HEK293 (cell line): ENCODE measurements around the gene ZDHHC1.

ENCODE experiments used
- CTCF ChIA-PET: fragments of 350-600 bp; formaldehyde crosslinking; extraction: SDS; loops from one replicate; lab custom pipeline; 2021; ENCODE audit warnings: antibody characterized with exemption; lab: Yijun Ruan, JAX
- POLR2A ChIA-PET: fragments of 300-600 bp; formaldehyde crosslinking; extraction: SDS; loops from one replicate; lab custom pipeline; 2020; ENCODE audit warnings: antibody characterized with exemption, inconsistent platforms; lab: Yijun Ruan, JAX
- H3K27ac ChIP-seq: fragments of 200-500 bp; sonication (Bioruptor generic); 2 replicates; pipeline ENCODE4 v1.5.1; 2014; ENCODE audit warnings: low read depth, low read length, control low read depth, inconsistent platforms; ENCODE audit errors: extremely low read depth
- H3K36me3 ChIP-seq, 2 experiments: fragments of 200-500 bp in 1 of 2; sonication (Bioruptor generic) in 1 of 2; 1 replicate in 1 of 2; 2 replicates in 1 of 2; pipeline ENCODE4 v1.5.1; 2014 to 2017; ENCODE audit warnings: inconsistent platforms in 2 of 2, low read length in 2 of 2; ENCODE audit not compliant: control insufficient read depth in 2 of 2, insufficient read depth in 1 of 2
- H3K4me1 ChIP-seq: fragments of 200-500 bp; sonication (Bioruptor generic); 2 replicates; pipeline ENCODE4 v1.5.1; 2014; ENCODE audit warnings: mild to moderate bottlenecking, low read length, inconsistent platforms; ENCODE audit not compliant: control insufficient read depth, insufficient read depth
- H3K4me3 ChIP-seq: 2 replicates; pipeline ENCODE4 v1.5.1; 2011; ENCODE audit warnings: low read depth, mild to moderate bottlenecking, control low read depth, low read length, moderate library complexity
- H3K9me3 ChIP-seq: fragments of 200-500 bp; sonication (Bioruptor generic); 2 replicates; pipeline ENCODE4 v1.5.1; 2014; ENCODE audit warnings: low read depth, low read length, inconsistent platforms; ENCODE audit not compliant: control insufficient read depth, insufficient read depth
- GLI2 ChIP-seq: fragments of 450-650 bp; formaldehyde crosslinking; IDR thresholded peaks from 2 replicates; pipeline ENCODE4; 2017; ENCODE audit warnings: missing biosample characterization, missing genetic modification characterization, low read depth, borderline replicate concordance
- GLIS1 ChIP-seq: fragments of 450-650 bp; formaldehyde crosslinking; IDR thresholded peaks from 2 replicates; pipeline ENCODE4 v1.5.1; 2016; ENCODE audit warnings: missing biosample characterization, missing genetic modification characterization
- PRDM1 ChIP-seq: fragments of 450-650 bp; formaldehyde crosslinking; IDR thresholded peaks from 2 replicates; pipeline ENCODE4; 2016; ENCODE audit warnings: missing biosample characterization, missing genetic modification characterization
- ZBTB17 ChIP-seq: fragments of 450-650 bp; formaldehyde crosslinking; IDR thresholded peaks from 2 replicates; pipeline ENCODE4 v1.5.1; 2016; ENCODE audit warnings: missing biosample characterization, missing genetic modification characterization
- ZBTB21 ChIP-seq: fragments of 450-650 bp; formaldehyde crosslinking; IDR thresholded peaks from 2 replicates; pipeline ENCODE4 v1.5.1; 2017; ENCODE audit warnings: missing biosample characterization, missing genetic modification characterization
- ZNF214 ChIP-seq: fragments of 450-650 bp; formaldehyde crosslinking; IDR thresholded peaks from 2 replicates; pipeline ENCODE4 v1.5.1; 2017; ENCODE audit warnings: missing biosample characterization, mild to moderate bottlenecking, missing genetic modification characterization, borderline replicate concordance
- ZNF221 ChIP-seq: fragments of 450-650 bp; formaldehyde crosslinking; IDR thresholded peaks from 2 replicates; pipeline ENCODE4 v1.5.1; 2017; ENCODE audit warnings: missing biosample characterization, missing genetic modification characterization, borderline replicate concordance
- ZNF341 ChIP-seq: fragments of 450-650 bp; formaldehyde crosslinking; IDR thresholded peaks from 2 replicates; pipeline ENCODE4; 2016; ENCODE audit warnings: low read depth, missing biosample characterization, missing genetic modification characterization
- ZNF404 ChIP-seq: fragments of 450-650 bp; formaldehyde crosslinking; IDR thresholded peaks from 2 replicates; pipeline ENCODE4 v1.5.1; 2017; ENCODE audit warnings: missing biosample characterization, missing genetic modification characterization
- ZNF501 ChIP-seq: fragments of 450-650 bp; formaldehyde crosslinking; IDR thresholded peaks from 2 replicates; pipeline ENCODE4 v1.5.1; 2016; ENCODE audit warnings: missing biosample characterization, missing genetic modification characterization
- ZNF521 ChIP-seq: fragments of 450-650 bp; formaldehyde crosslinking; IDR thresholded peaks from 2 replicates; pipeline ENCODE4 v1.5.1; 2017; ENCODE audit warnings: missing biosample characterization, mild to moderate bottlenecking, missing genetic modification characterization
- ZNF561 ChIP-seq: fragments of 450-650 bp; IDR thresholded peaks from 2 replicates; pipeline ENCODE4 v1.5.1; 2018; ENCODE audit warnings: missing biosample characterization, missing genetic modification characterization, borderline replicate concordance
- ZNF610 ChIP-seq: fragments of 450-650 bp; formaldehyde crosslinking; IDR thresholded peaks from 2 replicates; pipeline ENCODE4 v1.5.1; 2016; ENCODE audit warnings: missing biosample characterization, missing genetic modification characterization, borderline replicate concordance
- ZNF626 ChIP-seq: fragments of 450-650 bp; sonication (Bioruptor Pico); formaldehyde crosslinking; IDR thresholded peaks from 2 replicates; pipeline ENCODE4 v1.5.1; 2018; ENCODE audit warnings: missing biosample characterization, missing genetic modification characterization, inconsistent platforms
- ZNF701 ChIP-seq: fragments of 450-650 bp; formaldehyde crosslinking; IDR thresholded peaks from 2 replicates; pipeline ENCODE4 v1.5.1; 2016; ENCODE audit warnings: missing biosample characterization, missing genetic modification characterization
- ZNF747 ChIP-seq: fragments of 450-650 bp; formaldehyde crosslinking; IDR thresholded peaks from 2 replicates; pipeline ENCODE4 v1.5.1; 2016; ENCODE audit warnings: missing biosample characterization, missing genetic modification characterization
- TF ChIP-seq, protein P1 (sequence below): fragments of 450-650 bp; IDR thresholded peaks from 2 replicates; pipeline ENCODE4 v1.5.1; 2018; ENCODE audit warnings: missing biosample characterization, mild to moderate bottlenecking, missing genetic modification characterization
- TF ChIP-seq, protein P2 (sequence below): fragments of 450-650 bp; formaldehyde crosslinking; IDR thresholded peaks from 2 replicates; pipeline ENCODE4 v1.5.0; 2017; ENCODE audit warnings: missing biosample characterization, missing genetic modification characterization, borderline replicate concordance
- TF ChIP-seq, protein P3 (sequence below): fragments of 450-650 bp; formaldehyde crosslinking; IDR thresholded peaks from 2 replicates; pipeline ENCODE4 v1.5.1; 2016; ENCODE audit warnings: missing biosample characterization, missing genetic modification characterization
- TF ChIP-seq, protein P4 (sequence below): fragments of 450-650 bp; formaldehyde crosslinking; IDR thresholded peaks from 2 replicates; pipeline ENCODE4 v1.5.1; 2016; ENCODE audit warnings: missing biosample characterization, missing genetic modification characterization
- TF ChIP-seq, protein P5 (sequence below): fragments of 450-650 bp; formaldehyde crosslinking; IDR thresholded peaks from 2 replicates; pipeline ENCODE4; 2016; ENCODE audit warnings: missing biosample characterization, missing genetic modification characterization
- TF ChIP-seq, protein P6 (sequence below): fragments of 450-650 bp; formaldehyde crosslinking; IDR thresholded peaks from 2 replicates; pipeline ENCODE4 v1.5.1; 2017; ENCODE audit warnings: missing biosample characterization, missing genetic modification characterization
- TF ChIP-seq, protein P7 (sequence below): fragments of 450-650 bp; formaldehyde crosslinking; IDR thresholded peaks from 2 replicates; pipeline ENCODE4 v1.5.1; 2016; ENCODE audit warnings: missing biosample characterization, missing genetic modification characterization

Gene ZDHHC1

DNA sequence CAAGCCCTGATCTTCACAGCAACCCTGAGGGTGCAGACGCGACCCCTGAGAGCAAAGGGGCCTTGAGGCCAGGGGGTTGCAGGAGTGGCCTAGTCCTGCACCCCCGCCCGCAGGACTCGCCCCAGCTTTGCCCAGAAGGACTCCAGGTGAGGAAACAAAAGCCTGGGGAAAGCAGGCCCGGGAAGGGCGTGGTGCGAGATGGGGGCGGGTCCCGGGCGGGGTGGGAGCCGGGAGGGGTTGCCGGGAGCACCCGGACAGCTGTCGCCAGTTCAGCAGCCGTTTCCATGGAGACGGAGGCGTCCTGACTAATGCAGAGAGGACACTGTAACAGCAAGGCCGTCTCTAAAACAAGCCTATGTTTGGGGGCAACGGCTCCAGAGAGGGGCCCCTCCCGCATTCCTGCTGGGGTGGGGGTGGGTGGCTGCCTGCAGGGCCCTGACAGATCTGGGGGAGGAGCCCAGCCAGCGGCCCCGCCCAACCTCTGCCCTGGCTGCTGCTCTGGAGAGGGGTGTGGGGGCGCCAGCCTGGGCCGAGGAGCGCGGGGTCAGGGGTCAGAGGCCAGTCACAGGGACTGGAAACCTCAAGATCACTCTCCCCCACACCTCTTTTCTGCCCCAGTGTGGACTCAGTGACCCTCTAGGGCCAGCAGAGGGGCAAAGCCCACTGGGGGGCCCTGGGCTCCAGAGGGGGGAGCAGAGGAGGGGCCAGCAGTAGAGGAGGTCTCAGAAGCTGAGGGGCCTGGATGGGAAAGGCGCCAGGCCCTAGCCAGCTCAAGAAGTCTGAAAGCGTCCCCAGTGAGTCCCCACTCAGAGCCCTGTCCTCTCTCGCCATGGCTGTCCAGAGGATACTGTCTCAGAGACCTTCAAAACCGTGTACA is 19.9 kb downstream of the ZDHHC1 start:
- Histone ChIP-seq H3K36me3 (no peaks in the 10 kb centered on the region), H3K4me3 (no peak overlapping the region), H3K4me1 (peaks cover 14% of the 10 kb centered on the region), H3K27ac (no peak overlapping the region; the same call in 1 of the 2 replicates), H3K9me3 (no peaks in the 10 kb centered on the region)
- POLR2A ChIA-PET: interaction anchor here (0.6 kb wide), 1 partner anchor 856 kb away, joined by 3 read pairs; no protein-coding TSS in a partner anchor
- CTCF ChIA-PET: interaction anchor here (0.5 to 1.1 kb wide), 5 partner anchors 18 to 602 kb away, joined by 3 to 4 read pairs (median 3); partner anchors contain the start of gene CES4A
- TF ChIP-seq ZNF747 (tag by site-specific recombination): no peak
- TF ChIP-seq, protein P1, sequence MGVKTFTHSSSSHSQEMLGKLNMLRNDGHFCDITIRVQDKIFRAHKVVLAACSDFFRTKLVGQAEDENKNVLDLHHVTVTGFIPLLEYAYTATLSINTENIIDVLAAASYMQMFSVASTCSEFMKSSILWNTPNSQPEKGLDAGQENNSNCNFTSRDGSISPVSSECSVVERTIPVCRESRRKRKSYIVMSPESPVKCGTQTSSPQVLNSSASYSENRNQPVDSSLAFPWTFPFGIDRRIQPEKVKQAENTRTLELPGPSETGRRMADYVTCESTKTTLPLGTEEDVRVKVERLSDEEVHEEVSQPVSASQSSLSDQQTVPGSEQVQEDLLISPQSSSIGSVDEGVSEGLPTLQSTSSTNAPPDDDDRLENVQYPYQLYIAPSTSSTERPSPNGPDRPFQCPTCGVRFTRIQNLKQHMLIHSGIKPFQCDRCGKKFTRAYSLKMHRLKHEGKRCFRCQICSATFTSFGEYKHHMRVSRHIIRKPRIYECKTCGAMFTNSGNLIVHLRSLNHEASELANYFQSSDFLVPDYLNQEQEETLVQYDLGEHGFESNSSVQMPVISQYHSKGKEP (tag by site-specific recombination): 0 out of 2 replicates have a peak, but pooled peaks have one; percentile 19
- no peak for TF ChIP-seq ZBTB17 (tag by site-specific recombination)
- TF ChIP-seq GLIS1 (tag by site-specific recombination): no peak
- TF ChIP-seq, protein P2, sequence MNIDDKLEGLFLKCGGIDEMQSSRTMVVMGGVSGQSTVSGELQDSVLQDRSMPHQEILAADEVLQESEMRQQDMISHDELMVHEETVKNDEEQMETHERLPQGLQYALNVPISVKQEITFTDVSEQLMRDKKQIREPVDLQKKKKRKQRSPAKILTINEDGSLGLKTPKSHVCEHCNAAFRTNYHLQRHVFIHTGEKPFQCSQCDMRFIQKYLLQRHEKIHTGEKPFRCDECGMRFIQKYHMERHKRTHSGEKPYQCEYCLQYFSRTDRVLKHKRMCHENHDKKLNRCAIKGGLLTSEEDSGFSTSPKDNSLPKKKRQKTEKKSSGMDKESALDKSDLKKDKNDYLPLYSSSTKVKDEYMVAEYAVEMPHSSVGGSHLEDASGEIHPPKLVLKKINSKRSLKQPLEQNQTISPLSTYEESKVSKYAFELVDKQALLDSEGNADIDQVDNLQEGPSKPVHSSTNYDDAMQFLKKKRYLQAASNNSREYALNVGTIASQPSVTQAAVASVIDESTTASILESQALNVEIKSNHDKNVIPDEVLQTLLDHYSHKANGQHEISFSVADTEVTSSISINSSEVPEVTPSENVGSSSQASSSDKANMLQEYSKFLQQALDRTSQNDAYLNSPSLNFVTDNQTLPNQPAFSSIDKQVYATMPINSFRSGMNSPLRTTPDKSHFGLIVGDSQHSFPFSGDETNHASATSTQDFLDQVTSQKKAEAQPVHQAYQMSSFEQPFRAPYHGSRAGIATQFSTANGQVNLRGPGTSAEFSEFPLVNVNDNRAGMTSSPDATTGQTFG: no peak
- TF ChIP-seq ZNF221 (tag by site-specific recombination): no peak
- TF ChIP-seq, protein P3, sequence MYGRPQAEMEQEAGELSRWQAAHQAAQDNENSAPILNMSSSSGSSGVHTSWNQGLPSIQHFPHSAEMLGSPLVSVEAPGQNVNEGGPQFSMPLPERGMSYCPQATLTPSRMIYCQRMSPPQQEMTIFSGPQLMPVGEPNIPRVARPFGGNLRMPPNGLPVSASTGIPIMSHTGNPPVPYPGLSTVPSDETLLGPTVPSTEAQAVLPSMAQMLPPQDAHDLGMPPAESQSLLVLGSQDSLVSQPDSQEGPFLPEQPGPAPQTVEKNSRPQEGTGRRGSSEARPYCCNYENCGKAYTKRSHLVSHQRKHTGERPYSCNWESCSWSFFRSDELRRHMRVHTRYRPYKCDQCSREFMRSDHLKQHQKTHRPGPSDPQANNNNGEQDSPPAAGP (tag by site-specific recombination): no peak
- TF ChIP-seq ZNF521 (tag by site-specific recombination): no peak
- TF ChIP-seq ZNF626 (tag by site-specific recombination): no peak
- no peak for TF ChIP-seq PRDM1 (tag by site-specific recombination)
- TF ChIP-seq, protein P4, sequence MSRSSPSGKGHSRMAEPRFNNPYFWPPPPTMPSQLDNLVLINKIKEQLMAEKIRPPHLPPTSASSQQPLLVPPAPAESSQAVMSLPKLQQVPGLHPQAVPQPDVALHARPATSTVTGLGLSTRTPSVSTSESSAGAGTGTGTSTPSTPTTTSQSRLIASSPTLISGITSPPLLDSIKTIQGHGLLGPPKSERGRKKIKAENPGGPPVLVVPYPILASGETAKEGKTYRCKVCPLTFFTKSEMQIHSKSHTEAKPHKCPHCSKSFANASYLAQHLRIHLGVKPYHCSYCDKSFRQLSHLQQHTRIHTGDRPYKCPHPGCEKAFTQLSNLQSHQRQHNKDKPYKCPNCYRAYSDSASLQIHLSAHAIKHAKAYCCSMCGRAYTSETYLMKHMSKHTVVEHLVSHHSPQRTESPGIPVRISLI (tag by site-specific recombination): no peak
- no peak for TF ChIP-seq ZBTB21
- TF ChIP-seq GLI2: no peak
- TF ChIP-seq, protein P5, sequence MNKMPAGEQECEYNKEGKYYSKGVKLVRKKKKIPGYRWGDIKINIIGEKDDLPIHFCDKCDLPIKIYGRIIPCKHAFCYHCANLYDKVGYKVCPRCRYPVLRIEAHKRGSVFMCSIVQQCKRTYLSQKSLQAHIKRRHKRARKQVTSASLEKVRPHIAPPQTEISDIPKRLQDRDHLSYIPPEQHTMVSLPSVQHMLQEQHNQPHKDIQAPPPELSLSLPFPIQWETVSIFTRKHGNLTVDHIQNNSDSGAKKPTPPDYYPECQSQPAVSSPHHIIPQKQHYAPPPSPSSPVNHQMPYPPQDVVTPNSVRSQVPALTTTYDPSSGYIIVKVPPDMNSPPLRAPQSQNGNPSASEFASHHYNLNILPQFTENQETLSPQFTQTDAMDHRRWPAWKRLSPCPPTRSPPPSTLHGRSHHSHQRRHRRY: no peak
- TF ChIP-seq ZNF214: no peak
- TF ChIP-seq, protein P6, sequence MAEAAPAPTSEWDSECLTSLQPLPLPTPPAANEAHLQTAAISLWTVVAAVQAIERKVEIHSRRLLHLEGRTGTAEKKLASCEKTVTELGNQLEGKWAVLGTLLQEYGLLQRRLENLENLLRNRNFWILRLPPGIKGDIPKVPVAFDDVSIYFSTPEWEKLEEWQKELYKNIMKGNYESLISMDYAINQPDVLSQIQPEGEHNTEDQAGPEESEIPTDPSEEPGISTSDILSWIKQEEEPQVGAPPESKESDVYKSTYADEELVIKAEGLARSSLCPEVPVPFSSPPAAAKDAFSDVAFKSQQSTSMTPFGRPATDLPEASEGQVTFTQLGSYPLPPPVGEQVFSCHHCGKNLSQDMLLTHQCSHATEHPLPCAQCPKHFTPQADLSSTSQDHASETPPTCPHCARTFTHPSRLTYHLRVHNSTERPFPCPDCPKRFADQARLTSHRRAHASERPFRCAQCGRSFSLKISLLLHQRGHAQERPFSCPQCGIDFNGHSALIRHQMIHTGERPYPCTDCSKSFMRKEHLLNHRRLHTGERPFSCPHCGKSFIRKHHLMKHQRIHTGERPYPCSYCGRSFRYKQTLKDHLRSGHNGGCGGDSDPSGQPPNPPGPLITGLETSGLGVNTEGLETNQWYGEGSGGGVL (tag by site-specific recombination): peak; percentile 26; the same call in 1 of the 2 replicates
- TF ChIP-seq ZNF610: no peak
- peak; percentile 84 for TF ChIP-seq ZNF341 (tag by site-specific recombination)
- TF ChIP-seq ZNF701 (tag by site-specific recombination): no peak
- TF ChIP-seq, protein P7, sequence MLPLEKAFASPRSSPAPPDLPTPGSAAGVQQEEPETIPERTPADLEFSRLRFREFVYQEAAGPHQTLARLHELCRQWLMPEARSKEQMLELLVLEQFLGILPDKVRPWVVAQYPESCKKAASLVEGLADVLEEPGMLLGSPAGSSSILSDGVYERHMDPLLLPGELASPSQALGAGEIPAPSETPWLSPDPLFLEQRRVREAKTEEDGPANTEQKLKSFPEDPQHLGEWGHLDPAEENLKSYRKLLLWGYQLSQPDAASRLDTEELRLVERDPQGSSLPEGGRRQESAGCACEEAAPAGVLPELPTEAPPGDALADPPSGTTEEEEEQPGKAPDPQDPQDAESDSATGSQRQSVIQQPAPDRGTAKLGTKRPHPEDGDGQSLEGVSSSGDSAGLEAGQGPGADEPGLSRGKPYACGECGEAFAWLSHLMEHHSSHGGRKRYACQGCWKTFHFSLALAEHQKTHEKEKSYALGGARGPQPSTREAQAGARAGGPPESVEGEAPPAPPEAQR: no peak
- TF ChIP-seq ZNF404 (tag by site-specific recombination): no peak
- no peak for TF ChIP-seq ZNF501 (tag by site-specific recombination)
- TF ChIP-seq ZNF561 (tag by site-specific recombination): no peak
